GM10248 (cell line): ENCODE results near the gene SLC25A46.
"Not testable (repeated sequence)": the region's sequence is repeated elsewhere in the genome, so short reads cannot be mapped to it uniquely, and the experiment has no call there.

ENCODE experiments used
- CTCF ChIA-PET: fragments of 300-600 bp; sonication (Branson Sonifier 250); formaldehyde crosslinking; extraction: SDS; loops from one replicate; lab custom pipeline; 2021; ENCODE audit warnings: antibody characterized with exemption; lab: Yijun Ruan, JAX
- POLR2A ChIA-PET: fragments of 350-650 bp; sonication (Branson Sonifier 250); formaldehyde crosslinking; extraction: SDS; loops from one replicate; lab custom pipeline; 2020; ENCODE audit warnings: antibody characterized with exemption; lab: Yijun Ruan, JAX
- DNase-seq: peaks from one replicate; pipeline ENCODE4 v3.0.0; 2012; ENCODE audit errors: extremely low spot score
- CTCF ChIP-seq: IDR thresholded peaks from 2 replicates; pipeline ENCODE4 v1.5.1; 2012; ENCODE audit warnings: mild to moderate bottlenecking, low read depth; ENCODE audit errors: extremely low read depth, missing control alignments, control extremely low read depth

Gene SLC25A46

GRCh38 chr5:110770286-110770685, 31.5 kb downstream of the SLC25A46 start:
- ChIA-PET CTCF (no interaction called here), POLR2A (no interaction called here)
- TF ChIP-seq CTCF, result no peak
- DNase-seq, result no peak

- ChIA-PET CTCF (interaction anchor here (1.1 kb wide), 1 partner anchor 44 kb away, joined by 3 read pairs; no protein-coding TSS in a partner anchor), POLR2A (no interaction called here)
- no peak for TF ChIP-seq CTCF
- DNase-seq, result no peak
These were observed 46.1 kb downstream of the SLC25A46 start for GRCh38 chr5:110784901-110785300.

- no peak for DNase-seq
- POLR2A ChIA-PET, result no interaction called here
- TF ChIP-seq CTCF, result no peak
- CTCF ChIA-PET, result interaction anchor here (1.1 kb wide), 1 partner anchor 44 kb away, joined by 3 read pairs; no protein-coding TSS in a partner anchor
These were observed 46.5 kb downstream of the SLC25A46 start for GRCh38 chr5:110785356-110785755.

- DNase-seq, POLR2A ChIA-PET, CTCF ChIA-PET: not testable (repeated sequence)
These were observed 49.2 kb downstream of the SLC25A46 start for GRCh38 chr5:110788006-110788405.

GRCh38 chr5:110790673-110791072, 51.9 kb downstream of the SLC25A46 start:
- no peak for TF ChIP-seq CTCF
- POLR2A ChIA-PET, result no interaction called here
- CTCF ChIA-PET, result no interaction called here
- DNase-seq, result no peak

- TF ChIP-seq CTCF, result no peak
- CTCF ChIA-PET, result interaction anchor here (1.0 to 1.4 kb wide), 2 partner anchors 13 to 27 kb away, joined by 3 to 4 read pairs; no protein-coding TSS in a partner anchor
- DNase-seq, result no peak
- POLR2A ChIA-PET, result no interaction called here
These were observed 64.2 kb downstream of the SLC25A46 start for GRCh38 chr5:110802998-110803397.

- DNase-seq, result no peak
- POLR2A ChIA-PET, result no interaction called here
- TF ChIP-seq CTCF, result no peak
- CTCF ChIA-PET, result interaction anchor here (1.0 to 1.4 kb wide), 2 partner anchors 12 to 26 kb away, joined by 3 to 4 read pairs; no protein-coding TSS in a partner anchor
These were observed 64.9 kb downstream of the SLC25A46 start for GRCh38 chr5:110803467-110804326.
